Measurements from ENCODE around the gene PHLDA3. TPM values are rescaled to one million over a fixed set of nuclear protein-coding genes. Genes with fewer than 3 reads are reported as not detected.
A peak's percentile ranks its signal among the peaks of the same experiment; 100 is the strongest.

The PHLDA3 gene
- total and polyA plus RNA-seq, 2 of the 13 experiments (the other 11 are each of a cell fraction or from before 2014, with no cell fraction given) = 16.7 to 33.6 TPM

GRCh38 chr1:201481761-201482493 is 12.9 kb upstream of the PHLDA3 start (continued):
- TF ChIP-seq ZNF563 (CRISPR knock-in tag; IDR thresholded peaks at IDR 0.05) = no peak
- 0 out of 2 replicates have a peak, but pooled peaks have one; percentile 29 for TF ChIP-seq SP4 (CRISPR knock-in tag; IDR thresholded peaks at IDR 0.05)
- no peak for TF ChIP-seq ZNF432 (CRISPR knock-in tag; IDR thresholded peaks at IDR 0.05; ENCODE audit: borderline replicate concordance)
- TF ChIP-seq RXRA (CRISPR knock-in tag; IDR thresholded peaks at IDR 0.05) = no peak
- TF ChIP-seq TERF1 (CRISPR knock-in tag; IDR thresholded peaks at IDR 0.05) = no peak
- no peak for TF ChIP-seq FLYWCH1 (CRISPR knock-in tag; IDR thresholded peaks at IDR 0.05)
- TF ChIP-seq ZNF562 (CRISPR knock-in tag; IDR thresholded peaks at IDR 0.05; ENCODE audit: borderline replicate concordance) = no peak
- no peak for TF ChIP-seq ZNF607 (CRISPR knock-in tag; IDR thresholded peaks at IDR 0.05; ENCODE audit: borderline replicate concordance)
- TF ChIP-seq ZNF749 (CRISPR knock-in tag; IDR thresholded peaks at IDR 0.05; ENCODE audit: borderline replicate concordance) = no peak
- no peak for TF ChIP-seq ZMAT3 (CRISPR knock-in tag; conservative IDR thresholded peaks at IDR 0.05)
- TF ChIP-seq PAF1 (CRISPR knock-in tag; IDR thresholded peaks at IDR 0.05) = no peak
- TF ChIP-seq TFDP2 (CRISPR knock-in tag; IDR thresholded peaks at IDR 0.05) = no peak
- TF ChIP-seq HMGXB4 (CRISPR knock-in tag; IDR thresholded peaks at IDR 0.05; ENCODE audit: borderline replicate concordance in 1 of 2, low read depth in 1 of 2) = peak; percentile 81 to 93; a peak in 3 of 4 replicates
- TF ChIP-seq NCOA2 (CRISPR knock-in tag; IDR thresholded peaks at IDR 0.05) = no peak
- no peak for TF ChIP-seq ZBTB3 (CRISPR knock-in tag; IDR thresholded peaks at IDR 0.05; ENCODE audit: borderline replicate concordance, low read depth)
- no peak; the same call in 1 of the 2 replicates for TF ChIP-seq UBTF (CRISPR knock-in tag; IDR thresholded peaks at IDR 0.05)
- no peak for TF ChIP-seq RFXANK (CRISPR knock-in tag; IDR thresholded peaks at IDR 0.05)
- TF ChIP-seq ZNF282 (IDR thresholded peaks at IDR 0.05; ENCODE audit: partially characterized antibody) = no peak
- no peak for TF ChIP-seq ZNF234 (CRISPR knock-in tag; conservative IDR thresholded peaks at IDR 0.05)
- peak; percentile 33 for TF ChIP-seq ZEB1 (IDR thresholded peaks at IDR 0.05; ENCODE audit: insufficient replicate concordance, low read depth)
- no peak for TF ChIP-seq ZBTB21 (CRISPR knock-in tag; IDR thresholded peaks at IDR 0.05)
- TF ChIP-seq ZNF235 (CRISPR knock-in tag; IDR thresholded peaks at IDR 0.05; ENCODE audit: borderline replicate concordance) = no peak
